Embryonic facial prominence (tissue), 1 donor: ENCODE measurements around the gene NCMAP.

Source experiments
- DNase-seq: peaks from one replicate; pipeline ENCODE4 v3.0.0-alpha.2; 2016; ENCODE audit errors: extremely low spot score

The NCMAP gene

DNA sequence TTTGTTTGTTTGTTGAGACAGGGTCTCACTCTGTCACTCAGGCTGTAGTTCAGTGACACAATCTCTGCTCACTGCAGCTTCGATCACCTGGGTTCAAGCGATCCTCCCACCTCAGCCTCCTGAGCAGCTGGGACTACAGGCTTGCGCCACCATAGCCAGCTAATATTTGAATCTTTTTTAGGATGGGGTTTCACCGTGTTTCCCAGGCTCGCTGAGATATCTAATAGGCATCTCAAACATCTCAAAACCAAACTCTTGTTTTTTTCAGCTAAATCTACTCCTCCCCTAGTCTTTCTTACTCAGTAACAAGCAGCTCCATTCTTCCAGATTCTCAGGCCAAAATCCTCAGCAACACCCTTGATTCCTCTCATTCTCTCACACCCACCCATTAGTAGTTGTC lies 65.2 kb downstream of the NCMAP start:
- no peak for DNase-seq

GRCh38 chr1:24622218-24622617 lies 66.3 kb downstream of the NCMAP start:
- DNase-seq, result no peak

GRCh38 chr1:24632832-24633175 lies 76.9 kb downstream of the NCMAP start:
- DNase-seq, result no peak

GRCh38 chr1:24635195-24635843 lies 79.4 kb downstream of the NCMAP start:
- DNase-seq, result peak; percentile 67

- DNase-seq, result no peak
Measured at GRCh38 chr1:24636661-24637357, 80.9 kb downstream of the NCMAP start.

DNA sequence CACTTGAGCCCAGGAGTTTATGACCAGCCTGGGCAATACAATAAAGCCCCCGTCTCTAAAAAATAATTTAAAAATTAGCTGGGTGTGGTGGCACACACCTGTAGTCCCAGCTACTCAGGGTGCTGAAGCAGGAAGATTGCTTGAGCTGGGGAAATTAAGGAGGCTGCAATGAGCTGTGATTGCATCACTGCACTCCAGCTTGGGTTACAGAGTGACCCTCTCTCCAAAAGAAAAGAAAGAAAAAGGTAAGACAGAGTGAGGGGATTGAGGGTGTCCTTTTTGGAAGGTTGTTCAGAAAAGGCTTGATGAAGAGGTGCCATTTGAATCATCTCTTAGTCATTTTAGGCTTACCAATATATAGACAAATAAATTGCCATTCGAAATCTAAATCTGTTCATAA lies 83.2 kb downstream of the NCMAP start:
- DNase-seq, result no peak

DNA sequence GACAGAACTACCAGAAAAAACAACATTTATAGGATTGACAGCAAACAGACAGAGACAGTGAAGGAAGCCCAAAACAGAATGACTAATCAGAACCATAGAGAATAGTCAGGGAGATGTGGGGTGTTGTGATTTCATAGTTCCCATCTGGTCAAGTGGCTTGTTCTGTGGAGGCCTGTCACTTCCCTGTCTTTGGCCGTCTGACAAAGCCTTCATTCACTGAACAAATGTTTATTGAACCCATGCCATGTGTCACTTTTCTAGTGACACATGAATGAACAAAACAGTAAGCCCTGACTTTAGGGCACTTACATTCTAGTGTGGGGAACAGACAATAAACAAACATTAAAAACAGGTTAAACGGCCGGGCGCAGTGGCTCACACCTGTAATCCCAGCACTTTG lies 84.0 kb downstream of the NCMAP start:
- DNase-seq, result no peak

DNA sequence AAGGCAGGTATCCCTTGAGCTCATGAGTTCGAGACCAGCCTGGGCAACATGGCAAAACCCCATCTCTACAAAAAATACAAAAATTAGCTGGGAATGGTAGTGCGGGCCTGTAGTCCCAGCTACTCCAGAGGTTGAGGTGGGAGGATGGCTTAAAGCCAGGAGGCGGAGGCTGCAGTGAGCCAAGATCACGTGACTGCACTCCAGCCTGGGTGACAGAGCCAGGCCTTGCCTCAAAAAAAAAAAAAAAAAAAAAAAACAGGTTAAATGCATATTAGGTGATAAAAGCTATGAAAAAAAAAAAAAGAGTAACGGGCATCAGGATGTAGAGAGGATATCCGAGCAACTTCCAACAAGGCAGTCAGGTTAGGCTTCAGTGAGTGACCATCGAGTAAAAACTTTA lies 84.4 kb downstream of the NCMAP start:
- no peak for DNase-seq

DNA sequence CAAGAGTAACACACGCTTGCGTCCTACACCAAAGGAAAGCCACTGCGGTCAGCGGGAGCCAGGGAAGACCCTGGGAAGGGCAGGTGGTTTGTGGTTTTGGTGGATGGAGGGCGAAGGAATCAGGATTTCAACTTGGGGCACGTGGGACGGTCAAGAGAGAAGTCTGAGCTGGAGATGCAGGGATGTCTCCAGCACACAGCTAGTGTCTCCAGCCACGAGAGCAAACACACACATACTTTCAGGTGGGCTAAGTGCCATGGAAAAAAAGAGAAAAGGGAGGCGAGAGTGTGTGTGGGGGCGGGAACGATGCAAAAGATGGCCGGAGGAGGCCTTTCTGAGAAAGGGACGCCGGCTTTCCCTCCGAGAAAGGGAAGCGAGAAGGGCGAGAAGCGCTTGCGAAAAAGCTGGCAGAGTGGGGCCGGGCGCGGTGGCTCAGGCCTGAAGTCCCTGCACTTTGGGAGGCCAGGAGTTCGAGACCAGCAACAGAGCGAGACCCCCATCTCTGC lies 85.8 kb downstream of the NCMAP start:
- DNase-seq, result no peak

DNA sequence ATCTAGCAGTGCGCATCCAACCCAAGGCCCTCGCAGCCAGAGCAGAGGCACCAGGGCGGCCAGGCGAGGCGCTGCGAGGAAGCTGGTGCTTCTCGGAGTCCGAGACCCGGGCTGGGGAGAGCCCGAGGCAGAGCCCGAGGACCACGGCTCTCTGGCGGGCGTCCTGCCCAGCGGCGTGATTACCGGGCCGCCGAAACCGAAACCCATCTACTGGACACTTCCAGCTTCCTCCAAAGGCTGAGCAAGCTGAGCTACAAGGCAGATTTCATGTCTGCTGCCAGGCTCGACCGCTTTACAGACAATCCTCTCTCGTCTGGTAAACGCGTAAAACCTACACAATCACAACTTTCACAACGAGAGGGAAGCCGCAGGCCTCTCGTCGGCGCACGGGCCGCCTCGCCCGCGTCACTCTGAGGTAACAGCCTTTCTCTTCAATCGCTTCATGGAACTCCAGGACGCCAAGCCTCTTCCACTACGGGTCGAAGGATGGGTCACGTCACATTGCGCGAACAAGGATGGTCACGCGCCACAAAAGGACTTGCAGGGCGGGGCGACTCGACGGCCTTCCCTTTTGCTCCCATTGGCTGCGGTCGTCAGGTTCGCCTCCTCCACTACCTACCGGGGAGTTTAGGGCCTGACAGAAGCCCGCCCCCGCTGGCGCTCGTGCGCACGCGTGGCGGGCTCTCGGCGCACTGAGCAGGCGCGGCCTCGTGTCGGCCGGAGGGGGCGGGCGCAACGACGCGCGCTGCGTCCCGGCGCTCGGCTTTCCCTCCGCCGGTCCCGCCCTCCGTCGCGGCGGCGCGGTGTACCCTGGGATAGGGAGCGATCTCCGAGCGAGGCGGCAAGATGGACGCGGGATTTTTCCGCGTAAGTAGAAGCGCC lies 86.8 kb downstream of the NCMAP start, which contains the start of gene SRRM1:
Gene SRRM1, plus strand, starts transcription at position 822 of the 882 bp plus-strand sequence. Its CDS starts 25 bp downstream, at position 847.
- DNase-seq, result peak; percentile 99

DNA sequence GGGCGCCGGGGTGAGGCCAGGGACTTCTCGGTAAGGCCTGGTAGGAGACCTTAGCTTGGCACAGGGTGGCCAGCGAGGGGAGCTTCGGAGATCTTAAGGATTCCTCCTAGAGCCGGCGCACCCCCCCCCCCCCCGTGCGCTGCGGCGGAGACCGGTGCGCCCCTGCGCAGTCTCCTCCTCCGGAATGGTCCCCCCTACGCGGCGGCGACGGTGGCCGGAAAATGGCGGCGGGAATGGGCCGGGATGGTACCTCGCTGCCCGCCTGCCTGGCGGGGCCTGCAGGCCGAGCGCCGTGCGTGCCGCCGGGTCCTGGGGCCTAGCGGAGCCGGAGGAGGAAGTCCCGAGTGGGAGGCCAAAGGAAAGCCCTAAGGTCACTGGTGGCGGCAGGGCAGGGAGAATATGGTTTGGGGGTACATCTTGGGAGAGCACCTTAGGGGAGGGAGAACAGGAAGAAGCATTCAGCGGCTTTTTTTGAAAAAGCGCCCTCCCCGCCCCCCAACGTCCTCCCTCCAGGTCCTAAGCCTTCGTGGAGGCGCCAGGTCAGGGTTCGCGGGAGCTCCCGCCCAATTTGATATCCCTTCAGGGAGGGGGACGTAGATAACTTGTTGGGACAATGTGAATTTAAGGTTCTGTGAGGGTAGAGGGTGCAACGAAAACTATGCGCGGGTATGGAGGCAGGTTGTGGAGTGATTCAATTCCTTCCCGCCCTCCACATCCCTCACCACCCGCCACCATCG lies 87.6 kb downstream of the NCMAP start:
- DNase-seq, result no peak

DNA sequence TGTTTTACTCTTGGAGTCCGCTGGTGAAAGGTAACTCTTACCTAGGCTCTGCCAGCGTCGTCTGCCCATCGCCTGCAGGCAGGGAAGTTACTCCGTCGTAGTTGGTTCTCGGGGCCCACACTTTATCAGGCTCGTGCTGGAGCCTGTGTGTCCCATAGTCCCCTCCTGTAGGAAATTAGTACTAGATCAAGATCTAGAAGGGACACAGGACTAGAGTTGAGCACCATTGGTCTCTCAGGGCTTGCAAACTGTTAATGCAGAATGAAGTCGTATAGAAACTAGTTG lies 88.2 kb downstream of the NCMAP start:
- DNase-seq, result no peak

- DNase-seq, result no peak
Measured at GRCh38 chr1:24648919-24649318, 93.0 kb downstream of the NCMAP start.

DNA sequence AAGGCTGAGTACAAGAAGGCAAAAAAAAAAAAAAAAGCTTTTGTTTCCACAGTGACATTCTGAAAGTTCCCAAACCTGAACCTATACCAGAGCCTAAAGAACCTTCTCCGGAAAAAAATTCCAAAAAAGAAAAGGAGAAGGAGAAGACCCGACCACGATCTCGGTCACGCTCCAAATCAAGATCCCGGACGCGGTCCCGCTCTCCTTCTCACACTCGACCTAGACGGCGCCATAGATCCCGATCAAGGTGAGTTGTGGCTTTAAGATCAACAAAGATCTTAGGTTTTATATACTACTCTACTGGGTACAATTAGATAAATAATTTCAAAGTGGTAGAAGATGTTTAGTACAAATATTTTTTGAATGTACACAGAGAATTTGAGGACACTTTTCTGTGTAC lies 96.5 kb downstream of the NCMAP start:
- DNase-seq, result no peak

GRCh38 chr1:24654010-24654409 lies 98.1 kb downstream of the NCMAP start:
- DNase-seq, result no peak

DNA sequence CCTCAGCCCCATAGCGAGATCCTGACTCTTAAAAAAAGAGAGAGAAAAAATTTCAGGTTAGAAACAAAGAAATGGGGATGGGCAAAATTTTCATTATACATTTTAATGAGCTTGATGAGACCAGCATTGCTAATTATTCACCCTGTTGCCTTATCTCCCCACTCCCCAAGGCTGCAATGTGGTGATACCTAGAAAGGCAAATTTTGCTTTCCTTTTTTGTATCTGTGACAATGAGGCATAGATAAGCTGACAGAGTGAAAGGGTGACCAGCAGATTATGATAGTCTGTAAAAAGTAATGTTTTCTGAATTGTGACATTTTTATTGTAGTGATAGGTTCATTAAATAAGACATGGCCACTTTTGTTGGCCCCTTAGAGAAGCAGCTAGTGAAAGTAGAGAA lies 100.2 kb downstream of the NCMAP start:
- DNase-seq, result no peak

DNA sequence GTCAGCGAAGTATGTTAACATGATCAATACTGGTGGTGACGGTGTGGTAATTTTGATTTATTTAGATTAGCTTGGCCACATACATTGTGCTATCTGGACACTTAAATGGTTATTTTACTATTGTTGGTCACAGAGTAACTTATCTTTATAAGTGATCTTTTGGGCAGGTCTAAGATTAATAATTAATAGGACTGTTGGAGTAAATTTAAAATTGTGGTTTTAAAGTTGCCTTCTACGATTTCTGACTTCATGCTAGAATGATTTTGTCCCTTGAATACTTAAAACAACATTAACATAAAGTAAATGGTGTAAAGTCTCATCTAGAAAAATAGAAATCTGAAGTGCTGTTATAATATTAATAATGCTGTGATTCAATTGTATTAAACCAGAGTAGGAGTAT lies 101.9 kb downstream of the NCMAP start:
- DNase-seq, result no peak
